GM18520 (cell line): ENCODE data around the gene SUB1.
"Not testable (repeated sequence)": the region's sequence is repeated elsewhere in the genome, so short reads cannot be mapped to it uniquely, and the experiment has no call there.

Experiments used
- ATAC-seq: cut with Tn5 transposase; IDR thresholded peaks from one replicate; pipeline ENCODE4 v1.9.1; 2021; ENCODE audit not compliant: unreplicated experiment

Gene SUB1

GRCh38 chr5:32598997-32599549 is 13.7 kb downstream of the SUB1 start:
- no peak for ATAC-seq

GRCh38 chr5:32600054-32600622 is 14.8 kb downstream of the SUB1 start:
- ATAC-seq, result no peak

- no peak for ATAC-seq
These were observed 16.4 kb downstream of the SUB1 start for GRCh38 chr5:32601623-32602295.

GRCh38 chr5:32602906-32603305 is 17.5 kb downstream of the SUB1 start:
- no peak for ATAC-seq

DNA sequence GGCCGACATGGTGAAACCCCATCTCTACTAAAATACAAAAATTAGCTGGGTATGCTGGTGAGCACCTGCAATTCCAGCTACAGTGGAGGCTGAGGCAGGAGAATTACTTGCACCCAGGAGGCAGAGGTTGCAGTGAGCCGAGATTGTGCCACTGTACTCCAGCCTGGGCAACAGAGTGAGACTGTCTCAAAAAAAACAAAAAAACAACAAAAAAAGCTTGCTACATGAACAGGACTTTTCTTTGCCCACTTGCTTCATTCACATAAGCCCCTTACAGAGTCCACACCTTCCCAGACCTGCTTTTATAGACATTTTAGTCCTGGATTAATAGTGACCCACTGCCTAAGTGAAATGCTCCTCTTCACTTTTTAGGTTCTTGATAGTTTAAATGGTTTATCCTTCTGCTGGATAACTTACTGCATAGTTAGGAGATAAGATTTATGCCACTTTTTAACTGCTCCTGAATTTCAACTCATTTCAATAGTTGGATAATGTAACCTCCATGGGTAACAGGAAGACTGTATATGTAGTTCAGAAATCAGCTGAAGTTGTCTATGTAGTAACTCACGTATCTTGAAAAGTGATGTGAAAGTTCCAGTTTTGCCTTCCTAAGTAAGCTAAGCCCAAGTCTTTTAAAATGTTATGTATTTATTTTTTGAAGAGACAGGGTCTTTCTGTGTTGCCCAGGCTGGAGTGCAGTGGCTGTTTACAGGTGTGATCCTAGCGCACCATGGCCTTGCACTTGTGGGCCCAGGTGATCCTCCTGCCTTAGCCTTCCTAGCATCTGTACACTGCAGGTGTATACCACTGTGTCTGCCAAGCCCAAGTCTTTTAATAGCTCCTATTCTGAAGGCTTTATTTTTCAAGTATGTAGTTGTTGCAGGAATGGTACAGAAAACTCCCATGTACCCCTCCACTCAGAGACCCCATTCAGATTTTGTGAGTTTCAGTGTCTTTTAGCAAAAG is 19.7 kb downstream of the SUB1 start:
- no peak for ATAC-seq

DNA sequence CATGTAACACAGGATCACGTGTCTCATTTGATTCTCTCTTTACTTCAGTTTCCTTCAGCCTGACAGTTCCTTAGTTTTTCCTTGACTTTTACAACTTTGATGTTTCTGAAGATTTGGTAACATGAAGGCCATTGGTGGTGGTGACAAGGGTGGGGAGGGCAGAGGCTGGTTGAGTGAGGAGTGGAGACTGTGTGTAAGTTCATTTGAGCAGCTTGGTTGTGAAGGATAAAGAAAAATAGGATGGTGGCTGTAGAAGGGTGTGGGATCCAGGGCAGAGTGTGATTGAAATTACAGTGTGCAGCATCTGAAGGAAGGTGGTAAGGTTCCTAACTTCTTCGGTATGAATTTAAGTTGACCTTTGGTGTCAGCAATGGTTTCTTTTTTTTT is 20.4 kb downstream of the SUB1 start:
- ATAC-seq, result no peak

- ATAC-seq, result no peak
These were observed 27.0 kb downstream of the SUB1 start for GRCh38 chr5:32612134-32612888.

DNA sequence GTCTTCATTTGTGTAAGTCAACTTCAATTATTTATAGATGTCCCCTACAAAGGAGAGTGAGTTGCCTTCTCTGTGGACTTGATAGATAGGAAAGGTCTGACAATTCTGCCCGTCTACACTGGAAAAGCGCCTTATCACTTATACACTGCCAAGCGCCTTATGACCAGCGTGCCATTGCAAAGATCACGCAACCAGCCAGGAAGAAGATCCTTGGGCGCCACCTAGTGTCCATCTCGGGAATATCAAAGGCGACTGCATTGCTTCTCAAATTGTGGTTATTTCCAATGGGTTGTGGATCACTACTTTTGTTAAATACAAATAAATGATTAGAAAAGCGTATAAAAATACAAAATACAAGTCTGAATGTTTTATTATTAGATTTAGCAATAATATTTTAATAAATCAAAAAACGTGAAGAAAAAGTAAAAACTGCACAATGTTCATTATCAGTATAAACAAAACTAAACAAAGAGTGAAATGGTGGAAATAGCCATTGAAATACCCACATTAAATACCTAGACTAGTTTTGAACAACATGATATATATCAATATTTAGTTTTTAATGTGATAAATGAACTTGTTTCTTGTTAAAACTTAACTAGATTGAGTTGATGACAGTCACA is 27.8 kb downstream of the SUB1 start:
- peak; percentile 54 for ATAC-seq

DNA sequence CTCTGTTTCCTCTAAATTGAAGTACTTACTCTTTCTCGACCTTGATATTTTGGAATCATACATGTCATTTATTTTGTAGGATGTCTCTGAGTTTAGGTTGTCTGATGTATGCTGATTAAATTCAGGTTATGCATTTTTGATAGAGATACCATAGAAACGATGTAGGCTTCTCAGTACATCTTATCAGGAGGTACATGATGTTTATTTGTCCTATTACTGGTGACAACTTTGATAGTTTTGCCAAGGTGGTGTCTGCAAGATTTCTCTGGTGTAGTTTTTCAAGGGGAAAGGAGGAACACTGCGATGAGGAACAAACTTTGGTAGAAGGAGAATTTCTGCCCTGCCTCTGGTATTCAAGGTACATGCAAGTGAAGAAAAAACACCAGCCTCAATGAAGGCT is 29.9 kb downstream of the SUB1 start:
- no peak for ATAC-seq

DNA sequence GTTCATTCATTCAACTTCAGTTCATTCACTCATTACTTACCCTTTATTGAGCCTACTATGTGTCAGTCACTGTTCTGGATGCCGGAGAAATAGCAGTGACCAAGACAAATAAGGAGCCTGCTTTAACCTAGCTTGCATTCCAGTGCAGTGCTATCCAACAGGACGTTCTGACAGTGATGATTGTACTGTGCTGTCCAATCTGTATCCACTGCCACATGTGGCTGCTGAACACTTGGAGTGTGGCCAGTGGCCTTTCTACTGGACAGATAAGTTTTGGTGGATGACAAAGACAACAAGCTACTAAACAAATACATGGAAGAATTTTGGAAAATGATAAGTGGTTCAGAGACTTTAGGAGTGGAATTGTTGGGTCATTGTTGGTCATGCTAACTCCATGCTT is 33.6 kb downstream of the SUB1 start:
- ATAC-seq, result no peak

GRCh38 chr5:32621256-32621655 is 35.9 kb downstream of the SUB1 start:
- ATAC-seq, result no peak

- ATAC-seq, result no peak
These were observed 39.7 kb downstream of the SUB1 start for GRCh38 chr5:32625106-32625505.

DNA sequence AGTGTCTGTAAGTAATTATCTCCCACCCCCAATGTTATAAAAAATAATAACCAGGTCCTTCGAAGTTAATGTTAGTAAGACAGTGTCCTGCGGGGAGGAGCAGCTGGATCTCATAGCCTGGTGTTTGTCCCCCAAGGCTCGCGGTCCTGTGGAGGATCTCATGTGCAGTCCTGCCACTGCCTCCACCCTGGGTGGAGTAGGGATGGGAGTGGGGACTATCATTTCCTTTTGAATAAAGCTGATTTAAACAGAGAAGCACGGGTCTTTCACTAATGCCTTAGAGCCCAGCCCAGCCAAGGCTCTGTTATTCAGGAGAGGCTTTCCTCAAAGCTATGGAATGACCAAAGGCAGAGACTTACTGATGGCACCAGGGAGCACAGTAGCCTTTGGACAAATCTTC is 40.2 kb downstream of the SUB1 start:
- no peak for ATAC-seq

DNA sequence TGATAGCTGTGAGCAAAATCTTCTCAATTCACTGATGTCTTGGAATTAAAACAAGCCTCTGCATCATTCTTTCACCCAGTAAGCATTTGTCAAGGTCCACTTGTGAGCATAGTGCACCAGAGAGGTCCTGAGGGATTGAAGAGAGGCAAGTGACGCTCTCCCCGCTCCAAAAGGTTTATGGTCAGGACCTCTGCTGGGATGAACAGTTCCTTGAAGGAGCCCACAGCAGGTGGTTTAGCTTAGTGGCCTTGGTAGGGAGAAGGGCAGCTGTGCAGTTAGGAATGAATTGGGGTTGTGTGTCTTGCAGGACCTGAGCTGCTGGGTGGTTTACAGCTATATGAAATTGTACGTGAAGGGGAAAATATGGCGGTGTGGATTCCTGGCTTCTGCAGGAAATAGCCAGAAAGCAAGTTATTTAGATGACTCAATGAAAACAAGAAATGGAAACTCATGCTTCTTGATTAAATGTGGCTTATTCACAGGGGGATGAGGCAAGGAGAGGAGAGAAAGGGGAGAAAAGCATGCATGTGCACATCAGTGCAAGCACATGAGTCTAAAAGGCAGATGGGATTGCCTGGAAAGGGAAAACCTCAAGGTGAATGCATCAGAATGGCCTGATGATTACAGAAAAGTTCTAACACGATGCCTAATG is 42.0 kb downstream of the SUB1 start:
- ATAC-seq, result no peak

GRCh38 chr5:32628049-32628844 is 42.9 kb downstream of the SUB1 start:
- ATAC-seq, result no peak

DNA sequence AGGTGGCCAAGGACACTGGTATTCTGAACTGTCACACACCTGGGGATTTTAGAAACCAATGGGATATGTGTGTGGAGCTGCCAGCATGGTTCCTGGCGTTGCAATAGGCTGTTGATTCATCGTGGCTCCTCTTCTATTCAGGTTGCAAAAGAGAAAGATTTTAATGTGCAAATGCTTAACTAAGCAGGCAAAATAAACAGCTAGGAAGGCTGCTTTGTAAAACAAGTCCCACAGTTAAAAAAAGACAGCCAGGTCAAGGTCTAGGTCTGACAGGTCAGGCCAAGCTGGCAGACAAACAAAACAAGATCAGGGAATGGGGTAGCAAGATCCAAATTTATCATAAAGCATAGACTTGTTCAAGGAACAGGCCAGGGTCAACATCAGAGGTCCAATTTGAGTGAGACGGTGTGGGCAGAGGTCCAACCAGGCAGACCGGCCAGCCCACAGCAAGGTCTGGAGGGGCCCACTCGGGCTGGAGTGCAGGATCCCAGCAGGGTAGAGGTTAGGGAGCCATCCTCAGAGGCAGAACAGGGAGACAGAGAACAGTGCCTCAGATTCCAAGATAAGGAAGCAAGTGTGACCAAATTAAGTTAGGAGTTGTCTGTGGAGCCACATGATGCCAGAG is 45.6 kb downstream of the SUB1 start:
- no peak for ATAC-seq

DNA sequence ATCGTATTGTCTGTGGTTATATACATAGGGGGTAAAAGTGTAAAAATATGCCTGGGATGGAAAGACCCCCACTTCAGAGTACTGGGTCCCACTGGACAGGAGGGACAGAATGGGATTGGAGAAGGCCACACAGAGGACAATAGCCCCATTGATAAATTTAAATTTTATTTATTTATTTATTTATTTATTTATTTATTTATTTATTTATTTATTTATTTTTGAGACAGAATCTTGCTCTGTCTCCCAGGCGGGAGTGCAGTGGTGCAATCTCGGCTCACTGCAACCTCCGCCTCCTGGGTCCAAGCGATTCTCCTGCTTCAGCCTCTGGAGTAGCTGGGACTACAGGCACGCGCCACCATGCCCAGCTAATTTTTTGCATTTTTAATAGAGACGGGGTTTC is 47.7 kb downstream of the SUB1 start:
- not testable (repeated sequence) for ATAC-seq

DNA sequence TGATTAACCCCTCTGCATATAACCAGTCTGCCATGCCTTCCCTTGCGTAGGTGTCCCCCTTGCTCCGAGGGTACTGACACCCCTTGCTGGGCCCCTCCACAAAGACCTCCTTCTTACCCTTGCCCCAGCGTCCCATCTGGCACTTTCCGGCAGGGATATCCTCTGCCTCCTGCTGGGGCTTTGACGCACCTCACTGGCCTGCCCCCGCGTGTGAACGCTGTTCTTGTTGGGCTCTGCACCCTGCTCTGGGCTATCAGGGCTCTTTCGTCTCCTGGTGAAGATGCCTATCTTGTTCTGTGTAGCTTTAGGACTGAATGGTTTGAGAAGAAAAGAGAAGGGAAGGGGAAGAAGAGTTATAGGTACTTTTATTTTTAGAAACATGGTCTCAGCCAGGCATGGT is 53.0 kb downstream of the SUB1 start:
- ATAC-seq, result no peak

DNA sequence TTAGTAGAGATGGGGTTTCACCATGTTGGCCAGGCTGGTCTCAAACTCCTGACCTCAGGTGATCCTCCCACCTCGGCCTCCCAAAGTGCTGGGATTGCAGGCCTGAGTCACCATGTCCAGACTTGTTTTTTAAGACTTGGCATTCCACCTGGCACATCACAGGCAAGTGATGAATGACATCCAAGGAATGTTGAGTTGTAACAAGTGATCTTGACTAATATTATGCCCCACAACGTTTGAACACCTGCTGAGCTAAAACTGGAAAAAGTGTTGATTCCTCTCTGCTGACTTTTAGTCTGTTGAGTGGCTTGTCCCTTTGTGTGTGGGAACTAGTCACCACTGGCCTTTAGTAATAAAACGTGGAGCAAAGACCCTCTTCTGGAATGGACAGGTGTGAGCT is 54.6 kb downstream of the SUB1 start:
- no peak for ATAC-seq
